Measurements from ENCODE around the gene OR56B4. TPM values are rescaled to one million over a fixed set of nuclear protein-coding genes. Genes with fewer than 3 reads are reported as not detected.
"Not testable (repeated sequence)": the region's sequence is repeated elsewhere in the genome, so short reads cannot be mapped to it uniquely, and the experiment has no call there.

OR56B4 gene
- total RNA-seq, 1 donor from 2014 or later, result not detected

DNA sequence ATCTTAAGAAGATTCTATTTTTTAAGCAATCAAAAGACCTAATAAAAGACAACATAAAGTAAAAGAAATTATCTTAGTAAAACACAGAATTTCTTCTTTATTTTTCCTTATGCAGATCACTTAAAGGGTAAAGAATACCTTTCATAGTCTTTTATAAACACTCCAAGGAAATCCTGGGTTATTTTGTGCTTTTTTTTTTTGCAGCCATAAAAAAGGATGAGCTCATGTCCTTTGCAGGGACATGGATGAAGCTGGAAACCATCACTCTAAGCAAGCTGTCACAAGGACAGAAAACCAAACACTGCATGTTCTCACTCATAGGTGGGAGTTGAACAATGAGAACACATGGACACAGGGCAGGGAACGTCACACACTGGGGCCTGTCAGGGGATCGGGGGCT, 28.5 kb downstream of the OR56B4 start:
- ATAC-seq; intact Hi-C loops (cut with DNase I); DNase-seq (ENCODE audit: missing footprints): not testable (repeated sequence)

DNA sequence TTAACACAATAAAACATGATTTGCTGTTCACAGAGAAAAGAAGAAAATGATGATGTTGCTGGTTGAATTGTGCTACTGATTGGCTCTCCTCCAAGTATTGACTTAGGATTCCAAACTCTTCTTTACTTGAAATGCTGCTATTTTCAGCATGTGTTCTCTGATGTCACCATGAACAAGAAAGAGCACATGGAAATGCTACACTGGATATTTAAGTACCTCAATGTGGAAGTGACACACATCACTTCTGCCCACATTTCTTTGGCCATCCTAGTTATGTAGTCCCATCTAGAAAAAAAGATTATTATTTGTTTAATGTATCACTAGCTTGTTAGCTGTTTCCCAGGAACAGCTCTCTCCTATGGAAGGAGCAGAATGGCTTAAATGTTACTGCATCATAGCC, 35.5 kb downstream of the OR56B4 start:
- intact Hi-C loops (cut with DNase I), result no loop called here
- DNase-seq (ENCODE audit: missing footprints) (no peak), ATAC-seq (no peak)

- intact Hi-C loops (cut with DNase I); DNase-seq (ENCODE audit: missing footprints); ATAC-seq: not testable (repeated sequence)
Observed at GRCh38 chr11:6143737-6144136, 36.3 kb downstream of the OR56B4 start.

- intact Hi-C loops (cut with DNase I), result no loop called here
- no peak for ATAC-seq
- no peak for DNase-seq (ENCODE audit: missing footprints)
Observed at GRCh38 chr11:6151117-6151516, 43.6 kb downstream of the OR56B4 start.

DNA sequence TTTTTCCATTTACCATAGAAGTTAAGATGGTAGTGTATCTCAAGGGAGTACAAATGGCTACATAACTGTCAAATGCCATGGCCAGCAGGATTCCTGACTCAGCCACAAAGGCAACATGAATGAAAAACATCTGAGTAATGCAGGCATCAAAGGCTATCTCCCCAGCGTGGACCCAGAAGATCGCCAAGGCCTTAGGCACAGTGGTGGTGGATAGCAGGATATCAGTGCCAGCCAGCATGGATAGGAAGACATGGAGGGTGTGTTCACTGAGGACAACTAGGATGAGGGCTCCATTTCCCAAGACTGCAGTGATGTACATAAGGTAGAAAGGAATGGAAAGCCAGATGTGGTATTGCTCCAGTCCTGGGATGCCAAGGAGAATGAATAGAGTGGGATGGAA, 44.6 kb downstream of the OR56B4 start:
- ATAC-seq (no peak), DNase-seq (ENCODE audit: missing footprints) (no peak)
- intact Hi-C loops (cut with DNase I), result no loop called here

DNA sequence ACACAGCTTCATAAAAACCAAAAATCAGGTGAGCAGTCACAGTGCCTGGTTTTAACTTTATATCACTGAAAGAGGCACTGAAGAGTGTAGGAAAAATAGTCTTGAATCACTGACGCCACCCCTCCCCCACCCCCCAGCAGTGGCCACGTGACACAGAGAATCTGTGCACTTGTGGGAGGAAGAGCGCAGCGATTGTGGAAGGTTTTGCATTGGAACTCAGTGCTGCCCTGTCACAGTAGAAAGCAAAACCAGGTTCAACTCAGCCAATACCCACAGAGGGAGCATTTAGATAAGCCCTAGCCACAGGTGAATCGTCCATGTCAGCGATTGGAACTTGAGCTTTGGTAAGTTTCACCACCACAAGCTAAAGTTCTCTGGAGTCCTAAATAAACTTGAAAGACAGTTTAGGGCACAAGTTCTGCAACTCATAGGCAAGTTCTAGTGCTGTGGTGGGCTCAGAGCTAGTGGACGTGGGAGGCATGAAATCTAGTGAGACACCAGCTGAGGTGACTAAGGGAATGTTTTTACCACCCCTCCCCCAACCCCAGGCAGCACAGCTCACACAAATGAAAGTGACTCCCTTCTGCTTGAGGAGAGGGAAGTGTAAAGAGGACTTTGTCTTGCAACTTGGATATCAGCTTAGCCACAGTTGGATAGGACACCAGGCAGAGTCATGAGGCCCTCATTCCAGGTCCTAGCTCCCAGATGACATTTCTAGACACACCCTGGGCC, 49.3 kb downstream of the OR56B4 start:
- intact Hi-C loops (cut with DNase I), result no loop called here
- DNase-seq (ENCODE audit: missing footprints) (no peak), ATAC-seq (no peak)

Other genes starting within 250 kb of the OR56B4 start
- gene OR52E8, start 250.0 kb upstream of the OR56B4 start, total RNA-seq, result not detected
- gene OR52E4, start 227.1 kb upstream of the OR56B4 start, total RNA-seq, result not detected
- gene OR52E5, start 214.5 kb upstream of the OR56B4 start, total RNA-seq, result not detected
- not detected for gene OR56A3, start 165.4 kb upstream of the OR56B4 start, total RNA-seq
- not detected for gene OR56A5, start 139.2 kb upstream of the OR56B4 start, total RNA-seq
- not detected for gene OR52L1, start 120.7 kb upstream of the OR56B4 start, total RNA-seq
- not detected for gene OR56A4, start 100.7 kb upstream of the OR56B4 start, total RNA-seq
- not detected for gene OR56A1, start 76.9 kb upstream of the OR56B4 start, total RNA-seq
- gene OR52B2, start 62.6 kb downstream of the OR56B4 start, total RNA-seq, result not detected
- gene OR52W1, start 91.5 kb downstream of the OR56B4 start, total RNA-seq, result not detected
- gene C11orf42, start 97.9 kb downstream of the OR56B4 start, total RNA-seq, result not detected
- 13.3 TPM for gene FHIP1B, start 127.0 kb downstream of the OR56B4 start, total RNA-seq
- not detected for gene CNGA4, start 131.4 kb downstream of the OR56B4 start, total RNA-seq
- not detected for gene CCKBR, start 152.2 kb downstream of the OR56B4 start, total RNA-seq
- gene CAVIN3, start 212.8 kb downstream of the OR56B4 start, total RNA-seq, result 42.5 TPM

Data from Right ventricle myocardium inferior (tissue), 1 donor.